Fibroblast of skin of left quadriceps (primary cell): Measurements from ENCODE around the gene MALAT1.
"Not testable (repeated sequence)": the region's sequence is repeated elsewhere in the genome, so short reads cannot be mapped to it uniquely, and the experiment has no call there.

Source experiments
- DNase-seq, 2 experiments: peaks; one replicate each; pipeline ENCODE4 v3.0.0-alpha.2; 2013; ENCODE audit warnings: low read depth in 2 of 2

MALAT1 gene

DNA sequence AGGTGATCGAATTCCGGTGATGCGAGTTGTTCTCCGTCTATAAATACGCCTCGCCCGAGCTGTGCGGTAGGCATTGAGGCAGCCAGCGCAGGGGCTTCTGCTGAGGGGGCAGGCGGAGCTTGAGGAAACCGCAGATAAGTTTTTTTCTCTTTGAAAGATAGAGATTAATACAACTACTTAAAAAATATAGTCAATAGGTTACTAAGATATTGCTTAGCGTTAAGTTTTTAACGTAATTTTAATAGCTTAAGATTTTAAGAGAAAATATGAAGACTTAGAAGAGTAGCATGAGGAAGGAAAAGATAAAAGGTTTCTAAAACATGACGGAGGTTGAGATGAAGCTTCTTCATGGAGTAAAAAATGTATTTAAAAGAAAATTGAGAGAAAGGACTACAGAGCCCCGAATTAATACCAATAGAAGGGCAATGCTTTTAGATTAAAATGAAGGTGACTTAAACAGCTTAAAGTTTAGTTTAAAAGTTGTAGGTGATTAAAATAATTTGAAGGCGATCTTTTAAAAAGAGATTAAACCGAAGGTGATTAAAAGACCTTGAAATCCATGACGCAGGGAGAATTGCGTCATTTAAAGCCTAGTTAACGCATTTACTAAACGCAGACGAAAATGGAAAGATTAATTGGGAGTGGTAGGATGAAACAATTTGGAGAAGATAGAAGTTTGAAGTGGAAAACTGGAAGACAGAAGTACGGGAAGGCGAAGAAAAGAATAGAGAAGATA is at the start of gene MALAT1:
Gene MALAT1, plus strand, starts transcription at position 69 of the 736 bp plus-strand sequence.
- peak; percentile 95 for DNase-seq

DNA sequence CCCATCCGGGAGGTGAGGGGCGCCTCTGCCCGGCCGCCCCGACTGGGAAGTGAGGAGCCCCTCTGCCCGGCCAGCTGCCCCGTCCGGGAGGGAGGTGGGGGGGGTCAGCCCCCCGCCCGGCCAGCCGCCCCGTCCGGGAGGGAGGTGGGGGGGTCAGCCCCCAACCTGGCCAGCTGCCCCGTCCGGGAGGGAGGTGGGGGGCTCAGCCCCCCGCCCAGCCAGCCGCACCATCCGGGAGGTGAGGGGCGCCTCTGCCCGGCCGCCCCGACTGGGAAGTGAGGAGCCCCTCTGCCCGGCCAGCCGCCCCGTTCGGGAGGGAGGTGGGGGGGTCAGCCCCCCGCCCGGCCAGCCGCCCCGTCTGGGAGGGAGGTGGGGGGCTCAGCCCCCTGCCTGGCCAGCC is 47.5 kb upstream of the MALAT1 start:
- DNase-seq = not testable (repeated sequence)

DNA sequence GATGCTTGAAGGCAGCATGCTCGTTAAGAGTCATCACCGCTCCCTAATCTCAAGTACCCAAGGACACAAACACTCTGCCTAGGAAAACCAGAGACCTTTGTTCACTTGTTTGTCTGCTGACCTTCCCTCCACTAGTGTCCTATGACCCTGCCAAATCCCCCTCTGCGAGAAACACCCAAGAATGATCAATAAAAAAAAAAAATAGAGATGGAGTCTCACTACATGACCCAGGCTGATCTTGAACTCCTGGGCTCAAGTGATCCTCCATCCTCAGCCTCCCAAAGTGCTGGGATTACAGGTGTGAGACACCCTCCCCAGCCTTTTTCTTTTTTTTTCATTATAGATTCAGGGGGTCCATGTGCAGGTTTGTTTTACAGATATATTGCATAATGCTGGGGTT is 46.6 kb upstream of the MALAT1 start:
- not testable (repeated sequence) for DNase-seq

DNA sequence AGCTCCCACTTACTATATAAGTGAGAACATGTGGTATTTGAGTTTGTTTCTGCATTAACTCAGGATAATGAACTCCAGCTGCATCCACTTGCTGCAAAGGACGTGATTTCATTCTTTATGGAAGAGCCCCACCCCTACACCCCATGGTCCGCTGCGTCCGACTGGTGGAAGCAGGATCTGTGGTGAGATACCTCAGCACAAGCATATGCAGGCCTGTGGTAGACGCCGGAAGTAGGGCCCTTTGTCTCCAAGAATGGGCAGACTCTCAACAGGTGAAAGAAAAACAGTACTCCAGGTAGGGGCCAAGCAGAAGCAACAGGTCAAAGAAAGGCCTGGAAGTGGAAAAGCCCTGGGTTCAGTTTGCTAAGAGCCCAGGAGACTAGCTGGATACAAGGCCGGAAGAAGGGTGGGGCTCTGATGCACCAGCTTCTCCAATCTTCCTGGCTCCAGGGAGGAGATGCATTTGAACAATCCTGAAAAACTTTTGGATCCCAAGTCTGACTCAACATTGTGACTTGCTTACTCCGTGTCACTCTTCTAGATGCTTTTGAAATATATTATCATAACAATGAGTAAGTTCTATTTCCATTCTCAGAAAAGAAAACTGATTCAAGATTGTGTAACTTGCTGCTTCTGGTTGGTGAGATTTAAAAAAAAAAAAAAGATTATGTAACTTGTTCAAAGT is 45.9 kb upstream of the MALAT1 start:
- peak; percentile 89 to 90 for DNase-seq

DNA sequence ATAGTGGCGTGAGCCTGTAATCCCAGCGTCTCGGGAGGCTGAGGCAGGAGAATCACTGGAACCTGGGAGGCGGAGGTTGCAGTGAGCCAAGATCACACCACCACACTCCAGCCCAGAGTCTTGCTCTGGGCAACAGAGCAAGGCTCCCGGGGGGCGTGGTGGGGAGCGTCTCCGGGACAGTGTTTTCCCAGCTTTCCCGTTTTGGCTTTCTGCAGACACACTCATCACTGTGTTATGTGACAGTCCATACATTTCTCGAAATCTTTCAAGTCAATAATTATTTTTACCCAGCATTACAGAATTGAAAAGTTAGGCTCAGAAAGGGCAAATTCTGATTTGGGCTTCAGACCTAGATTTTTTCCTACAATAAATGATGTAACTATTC is 44.5 kb upstream of the MALAT1 start:
- DNase-seq = peak in 1 of 2 experiments; percentile 36

DNA sequence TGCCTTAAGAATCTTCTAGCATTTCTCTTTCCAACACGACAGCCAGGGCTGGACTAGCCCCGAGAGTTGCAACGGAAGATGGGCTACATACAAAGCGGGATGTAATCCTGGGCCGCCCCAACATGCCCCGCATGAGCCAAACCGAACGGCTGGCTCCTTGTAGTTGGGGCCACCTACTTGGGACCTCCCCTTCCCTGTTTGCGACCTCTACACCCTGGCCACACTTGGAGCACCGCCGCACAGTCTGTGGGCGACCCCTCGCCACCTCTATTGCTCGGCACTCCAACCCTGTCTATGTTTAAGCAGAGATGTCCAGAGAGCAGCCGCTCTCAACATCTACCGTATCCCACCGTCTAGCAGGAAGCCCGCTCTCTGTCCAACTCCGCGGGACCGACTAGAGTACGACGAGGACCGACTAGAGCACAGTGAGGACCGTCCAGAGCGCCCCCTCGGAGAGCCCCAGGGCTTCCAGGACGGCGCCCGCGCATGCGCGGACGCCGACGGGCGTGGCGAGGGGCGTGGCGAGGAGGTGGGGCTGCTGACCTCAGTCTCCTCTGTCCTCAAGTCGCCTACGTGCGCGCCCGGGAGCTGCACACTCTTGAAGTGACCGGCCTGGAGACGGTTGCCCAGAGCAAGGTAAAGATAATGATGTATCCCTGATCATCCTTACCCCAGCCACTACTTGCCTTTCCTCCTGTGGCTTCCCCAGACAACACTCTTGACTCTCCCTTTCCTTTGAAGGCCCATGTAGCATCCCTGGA is 44.0 kb upstream of the MALAT1 start:
- DNase-seq = peak; percentile 65 to 70

DNA sequence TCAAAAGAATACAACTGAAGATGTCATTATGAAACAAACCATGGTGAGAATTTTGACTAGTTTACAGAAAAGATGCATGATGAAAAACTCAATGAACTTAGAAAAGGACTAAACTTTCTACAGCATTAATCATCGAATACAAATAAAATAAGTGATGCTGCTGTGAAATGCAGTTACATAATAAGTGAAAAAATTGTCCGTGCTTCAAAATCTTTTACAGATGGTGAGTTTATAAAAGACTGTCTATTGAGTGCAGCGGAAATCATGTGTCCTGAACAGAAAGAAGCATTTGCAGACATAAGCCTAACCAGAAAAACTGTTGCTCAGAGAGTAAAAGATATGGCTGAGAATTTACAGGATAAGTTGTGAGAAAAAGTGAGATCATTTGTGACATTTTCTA is 42.4 kb upstream of the MALAT1 start:
- no peak for DNase-seq

DNA sequence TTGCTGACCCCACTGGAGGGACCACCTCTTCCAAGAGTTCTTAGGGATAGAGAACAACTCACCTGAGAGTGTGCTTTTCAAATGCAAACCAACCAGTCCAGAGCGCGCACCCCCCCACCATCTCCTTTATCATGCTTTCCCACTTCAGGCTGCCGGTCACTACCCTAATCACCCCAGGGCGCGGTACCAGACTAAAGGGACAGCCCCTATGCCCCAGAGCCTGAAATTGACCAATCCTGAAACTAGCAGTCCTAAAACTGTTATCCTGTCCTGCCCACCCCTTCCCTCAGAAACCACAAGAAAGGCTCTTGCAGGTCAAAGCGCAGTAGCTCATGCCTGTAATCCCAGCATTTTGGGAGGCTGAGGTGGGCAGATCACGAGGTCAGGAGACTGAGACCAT is 39.3 kb upstream of the MALAT1 start:
- DNase-seq = no peak

DNA sequence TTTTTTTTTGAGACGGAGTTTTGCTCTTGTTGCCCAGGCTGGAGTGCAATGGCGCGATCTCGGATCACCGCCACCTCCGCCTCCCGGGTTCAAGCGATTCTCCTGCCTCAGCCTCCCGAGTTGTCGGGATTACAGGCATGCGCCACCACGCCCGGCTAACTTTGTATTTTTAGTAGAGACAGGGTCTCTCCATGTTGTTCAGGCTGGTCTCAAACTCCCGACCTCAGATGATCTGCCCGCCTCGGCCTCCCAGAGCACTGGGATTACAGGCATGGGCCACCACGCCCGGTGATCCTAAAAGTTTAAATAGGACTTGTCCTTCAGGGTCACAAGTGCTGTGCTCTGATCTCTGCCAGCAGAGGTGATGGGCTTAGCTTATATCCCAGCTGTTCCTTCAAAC is 33.4 kb upstream of the MALAT1 start:
- not testable (repeated sequence) for DNase-seq

DNA sequence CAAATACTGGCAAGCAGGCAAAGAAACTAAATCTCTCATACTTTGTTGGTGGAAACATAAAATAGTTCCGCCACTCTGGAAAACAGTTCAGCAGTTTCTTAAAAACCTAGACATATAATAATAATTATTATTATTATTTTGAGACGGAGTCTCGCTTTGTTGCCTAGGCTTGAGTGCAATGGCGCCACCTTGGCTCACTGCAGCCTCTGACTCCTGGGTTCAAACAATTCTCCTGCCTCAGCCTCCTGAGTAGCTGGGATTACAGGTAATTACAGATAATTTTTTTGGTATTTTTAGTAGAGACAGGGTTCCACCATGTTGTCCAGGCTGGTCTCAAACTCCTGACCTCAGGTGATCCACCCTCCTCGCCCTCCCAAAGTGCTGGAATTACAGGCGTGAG is 31.5 kb upstream of the MALAT1 start:
- not testable (repeated sequence) for DNase-seq

DNA sequence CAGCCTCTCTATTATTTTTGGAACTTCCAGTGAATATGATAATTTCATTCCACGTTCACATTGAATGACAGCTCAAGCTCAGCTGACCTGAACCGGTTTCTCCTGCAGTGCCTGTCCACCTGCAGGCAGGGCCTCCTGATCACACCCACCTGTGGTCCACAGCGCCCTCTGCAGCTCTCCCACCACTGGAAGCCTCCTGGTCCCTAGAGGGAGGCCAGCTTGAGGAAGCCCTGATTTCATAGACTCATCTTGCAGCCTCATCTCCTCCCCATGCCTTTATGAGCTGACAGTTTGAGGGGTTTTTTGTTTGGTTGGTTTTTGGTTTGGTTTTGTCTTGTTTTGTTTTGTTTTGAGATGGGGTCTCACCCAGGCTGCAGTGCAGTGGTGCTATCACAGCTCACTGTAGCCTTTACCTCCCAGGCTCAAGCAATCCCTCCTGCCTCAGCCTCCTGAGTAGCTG is 29.9 kb upstream of the MALAT1 start:
- DNase-seq = no peak

DNA sequence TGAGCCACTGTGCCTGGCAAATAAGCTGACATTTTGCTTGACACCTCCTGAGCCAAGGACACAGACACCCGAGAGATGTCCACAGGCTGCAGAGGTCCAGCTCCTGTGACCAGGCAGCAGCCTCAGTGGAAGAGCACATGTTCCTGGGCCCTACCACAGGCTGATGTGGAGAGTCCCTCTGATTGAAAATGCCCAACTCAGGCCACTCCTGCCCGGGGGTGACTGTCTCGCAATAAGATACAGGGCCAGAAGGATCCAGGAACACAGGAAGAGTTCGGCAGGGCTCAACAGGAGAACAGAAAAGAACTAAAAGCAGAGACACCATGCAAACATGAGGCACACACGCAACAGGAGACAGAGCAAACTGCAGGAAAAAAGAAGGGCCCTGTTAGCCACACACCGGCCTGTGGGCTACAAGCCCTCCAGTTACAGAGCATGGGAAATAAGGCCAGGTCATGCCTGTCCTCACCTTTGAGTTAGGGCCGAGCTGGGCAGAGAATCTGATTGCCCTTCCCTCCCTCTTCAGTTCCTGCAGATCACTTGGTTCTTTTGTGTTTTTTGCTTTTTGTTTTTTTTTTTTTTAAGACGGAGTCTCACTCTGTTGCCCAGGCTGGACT is 28.3 kb upstream of the MALAT1 start:
- no peak for DNase-seq

DNA sequence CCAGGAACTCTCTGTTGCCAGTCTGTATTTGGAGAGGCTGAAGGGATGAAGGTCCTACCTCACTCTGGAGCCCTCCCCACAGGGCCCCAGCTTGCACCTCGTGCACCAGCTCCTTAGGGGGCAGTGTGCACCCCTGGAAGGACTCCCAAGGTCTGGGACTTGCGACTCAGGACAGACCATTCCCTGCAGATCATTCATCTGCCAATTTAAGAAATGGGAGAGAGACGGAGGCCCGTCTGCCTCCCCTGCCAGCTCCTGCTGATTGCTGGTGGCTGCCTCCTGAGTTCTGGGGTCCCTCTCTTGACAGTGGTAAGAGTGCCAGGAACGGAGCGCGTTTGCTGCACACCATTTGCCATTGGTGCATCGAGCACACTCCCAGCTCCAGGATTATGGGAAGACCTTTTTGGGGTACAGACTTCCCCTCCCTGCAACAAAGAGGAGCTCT is 27.4 kb upstream of the MALAT1 start:
- no peak for DNase-seq

DNA sequence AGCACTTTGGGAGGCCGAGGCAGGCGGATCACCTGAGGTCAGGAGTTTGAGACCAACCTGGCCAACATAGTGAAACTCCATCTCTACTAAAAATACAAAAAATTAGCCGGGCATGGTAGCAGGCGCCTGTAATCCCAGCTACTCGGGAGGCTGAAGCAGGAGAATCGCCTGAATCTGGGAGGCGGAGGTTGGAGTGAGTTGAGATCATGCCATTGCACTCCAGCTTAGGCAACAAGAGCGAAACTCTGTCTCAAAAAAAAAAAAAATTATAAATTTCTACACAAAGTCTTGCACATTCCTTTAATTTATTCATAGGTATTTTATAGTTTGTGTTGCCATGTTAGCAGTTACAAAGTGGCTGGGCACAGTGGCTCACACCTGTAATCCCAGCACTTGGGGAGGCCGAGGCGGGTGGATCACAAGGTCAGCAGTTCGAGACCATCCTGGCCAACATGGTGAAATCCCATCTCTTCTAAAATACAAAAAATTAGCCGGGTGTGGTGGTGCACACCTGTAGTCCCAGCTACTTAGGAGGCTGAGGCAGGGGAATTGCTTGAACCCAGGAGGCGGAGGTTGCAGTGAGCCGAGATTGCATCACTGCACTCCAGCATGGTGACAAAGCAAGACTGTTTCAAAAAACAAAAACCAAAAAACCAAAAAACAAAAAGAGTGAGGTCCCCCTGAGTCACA is 26.1 kb upstream of the MALAT1 start:
- DNase-seq = not testable (repeated sequence)

DNA sequence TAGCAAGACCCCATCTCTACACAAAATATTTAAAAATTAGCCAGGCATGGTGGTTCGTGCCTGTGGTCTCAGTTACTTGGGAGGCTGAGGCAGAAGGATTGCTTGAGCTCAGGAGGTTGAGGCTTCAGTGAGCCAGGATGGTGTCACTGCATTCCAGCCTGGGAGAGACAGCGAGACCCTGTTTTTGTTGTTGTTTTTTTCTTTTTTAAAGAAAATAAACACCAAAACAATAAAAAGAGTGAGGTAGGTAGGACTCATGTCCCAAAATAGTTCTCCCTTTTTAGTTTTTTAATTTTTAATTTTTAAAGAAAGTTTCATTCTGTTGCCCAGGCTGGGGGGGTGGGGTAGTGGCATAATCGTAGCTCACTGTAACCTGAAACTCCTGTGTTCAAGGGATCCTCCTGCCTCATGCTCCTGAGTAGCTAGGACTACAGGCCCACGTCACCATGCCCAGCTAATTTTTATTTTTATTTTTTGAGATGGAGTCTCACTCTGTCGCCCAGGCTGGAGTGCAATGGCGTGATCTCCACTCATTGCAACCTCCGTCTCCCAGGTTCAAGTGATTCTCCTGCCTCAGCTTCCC is 25.5 kb upstream of the MALAT1 start:
- DNase-seq = no peak

DNA sequence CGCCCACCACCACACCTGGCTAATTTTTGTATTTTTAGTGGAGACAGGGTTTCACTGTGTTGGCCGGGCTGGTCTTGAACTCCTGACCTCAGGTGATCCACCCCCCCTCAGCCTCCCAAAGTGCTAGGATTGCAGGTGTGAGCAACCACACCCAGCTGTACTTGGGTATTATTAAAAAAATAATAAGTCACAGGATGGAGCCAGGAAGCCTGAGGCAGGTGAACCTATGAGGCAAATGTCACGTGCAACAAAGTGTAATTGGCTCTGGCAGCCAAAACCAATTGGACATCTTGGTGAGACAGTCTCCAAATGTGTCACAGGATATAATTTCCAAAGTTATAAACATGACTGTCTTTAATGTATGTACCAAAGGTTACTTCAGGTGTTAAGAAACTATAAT is 24.0 kb upstream of the MALAT1 start:
- no peak for DNase-seq

DNA sequence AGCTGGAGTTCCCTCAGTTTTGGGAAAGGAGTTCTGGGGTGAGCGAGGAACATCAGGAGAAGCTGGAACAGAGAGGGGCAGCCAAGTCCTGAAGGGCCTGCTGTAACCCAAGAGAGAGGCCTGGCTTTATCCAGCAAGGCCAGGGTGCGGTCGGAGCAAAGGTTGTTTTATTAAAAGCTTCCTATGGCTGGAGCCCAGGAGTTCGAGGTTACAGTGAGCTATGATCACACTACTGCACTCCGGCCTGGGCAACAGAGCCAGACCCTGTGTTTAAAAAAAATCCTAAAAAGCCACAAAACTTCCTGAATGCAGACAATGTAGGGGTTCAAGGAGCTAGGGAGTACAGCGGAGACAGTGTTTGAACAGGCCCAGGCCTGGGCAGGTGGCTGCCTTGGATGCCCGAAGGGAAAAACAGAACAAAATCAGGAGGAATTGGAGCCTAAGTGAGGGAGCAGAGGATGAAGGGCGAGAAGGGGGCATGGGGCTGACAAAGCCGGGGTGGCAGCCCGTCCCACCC is 22.2 kb upstream of the MALAT1 start:
- DNase-seq = no peak

DNA sequence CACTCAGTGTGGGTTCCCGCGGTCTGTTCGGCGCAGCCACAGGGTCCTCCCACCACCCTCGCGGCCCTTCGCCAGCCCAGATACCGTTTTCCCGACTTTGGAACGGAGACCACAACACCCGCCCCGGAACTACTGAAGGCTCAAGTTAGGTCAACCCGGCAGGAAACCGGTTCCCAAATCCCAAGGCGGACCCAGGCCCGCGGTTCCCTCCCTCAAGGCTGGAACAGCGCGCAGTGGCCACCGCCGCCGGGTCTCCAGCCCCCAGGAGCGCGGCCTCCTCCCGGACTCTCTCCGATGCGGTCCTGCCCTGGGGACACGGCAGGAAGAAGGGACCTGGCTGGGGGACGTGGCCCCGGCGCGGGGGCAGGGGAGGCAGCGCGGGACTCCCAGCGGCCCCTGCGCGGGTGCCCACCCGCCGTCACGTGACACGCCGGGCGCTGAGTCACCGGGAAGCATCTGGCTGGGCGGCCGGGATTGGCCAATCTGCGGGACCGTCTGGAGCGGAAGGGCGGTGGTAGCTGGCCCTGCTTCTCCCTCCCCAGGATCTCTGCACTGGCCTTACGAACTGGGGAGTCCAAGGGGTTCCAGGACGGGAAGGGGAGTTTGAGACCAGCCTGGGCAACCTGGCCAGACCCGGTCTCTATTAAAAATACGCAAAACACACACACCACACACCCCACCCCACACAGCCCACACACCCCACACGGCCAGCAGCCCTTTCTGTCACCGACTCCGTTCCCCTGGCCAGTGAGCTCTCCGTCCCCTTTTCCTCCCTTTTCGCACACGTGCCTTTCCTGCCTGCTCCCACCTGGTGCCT is 21.5 kb upstream of the MALAT1 start:
- DNase-seq = peak; percentile 86 to 88

DNA sequence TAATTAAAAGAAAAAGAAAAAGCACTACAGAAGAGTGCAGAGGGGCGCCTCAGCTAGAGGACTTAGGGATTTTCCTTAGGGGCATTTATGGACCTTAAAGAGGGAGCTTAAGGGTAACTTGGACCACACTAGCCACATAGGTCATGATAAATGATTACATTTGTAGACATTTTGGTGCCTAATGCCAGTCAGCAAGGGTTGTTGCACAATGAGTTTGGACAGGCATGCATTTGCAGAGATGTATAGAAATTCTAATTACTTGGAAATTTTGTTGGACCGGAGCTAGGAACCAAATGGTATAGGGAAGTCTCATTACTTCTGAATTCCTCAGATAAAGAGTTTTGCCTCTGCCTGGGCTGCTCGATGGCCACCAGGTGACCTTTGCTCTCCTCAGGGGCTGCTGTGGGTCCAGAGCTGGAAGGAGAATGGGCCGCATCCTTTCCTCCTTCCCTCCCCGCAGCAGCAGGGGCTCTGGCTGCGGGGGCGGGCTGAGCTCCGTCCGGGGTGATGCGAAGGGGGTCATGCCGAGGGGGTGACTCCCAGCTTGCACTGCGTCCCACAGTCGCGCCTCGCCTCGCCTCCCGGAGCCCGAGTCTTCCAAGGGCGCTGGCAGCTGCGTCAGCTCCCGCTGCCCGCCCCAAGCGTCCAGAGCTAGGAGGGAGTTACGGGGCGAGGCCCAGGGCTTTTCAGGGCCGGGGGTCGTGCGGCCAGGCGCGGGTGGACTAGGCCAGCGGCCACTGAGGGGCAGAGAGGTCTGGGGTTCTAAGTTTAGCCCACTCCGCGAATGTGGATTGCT is 20.3 kb upstream of the MALAT1 start:
- DNase-seq = no peak
